HG03565 (cell line): ENCODE data around the gene TSPEAR.
"Not testable (repeated sequence)": the region's sequence is repeated elsewhere in the genome, so short reads cannot be mapped to it uniquely, and the experiment has no call there.

Source experiments
- ATAC-seq: cut with Tn5 transposase; IDR thresholded peaks from one replicate; pipeline ENCODE4 v1.9.1; 2021; ENCODE audit warnings: mild to moderate bottlenecking, moderate library complexity; ENCODE audit not compliant: unreplicated experiment

Gene TSPEAR

GRCh38 chr21:44479556-44480199, 231.7 kb downstream of the TSPEAR start:
- not testable (repeated sequence) for ATAC-seq

GRCh38 chr21:44478801-44479167, 232.6 kb downstream of the TSPEAR start:
- ATAC-seq = no peak

DNA sequence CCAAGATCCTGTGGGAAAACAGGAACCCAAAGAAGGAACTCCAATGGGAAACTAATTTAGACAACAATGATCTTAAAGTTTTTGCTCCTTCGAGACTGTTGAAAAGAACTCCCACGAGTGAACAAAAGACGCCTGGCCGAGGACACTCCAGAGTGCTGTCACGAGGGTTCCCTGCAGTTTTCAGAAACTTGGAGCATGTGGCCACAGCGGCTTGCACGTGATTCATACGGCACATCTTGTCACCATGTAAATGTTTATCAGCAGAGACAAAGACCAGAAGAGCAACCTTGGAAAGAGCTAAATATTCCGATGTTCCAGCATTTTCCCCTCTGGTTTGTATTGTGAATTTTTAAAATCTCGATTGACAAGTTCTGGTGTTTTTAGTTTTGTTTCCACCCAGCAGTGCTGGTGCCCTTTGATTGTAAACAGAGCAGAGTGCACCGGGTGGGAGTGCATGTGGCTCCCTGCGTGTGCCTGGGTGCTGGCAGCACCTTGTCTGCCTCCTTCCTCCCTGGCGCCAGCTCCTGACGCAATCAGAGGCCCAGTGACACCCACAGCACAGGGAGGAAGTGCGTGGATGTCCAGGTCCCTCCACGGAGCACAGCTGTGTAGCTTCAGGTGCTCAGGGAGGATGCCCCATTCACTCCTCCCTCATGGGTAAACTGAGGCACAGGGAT, 233.1 kb downstream of the TSPEAR start:
- no peak for ATAC-seq

- ATAC-seq = no peak
These were observed 233.7 kb downstream of the TSPEAR start for GRCh38 chr21:44477712-44478111.

DNA sequence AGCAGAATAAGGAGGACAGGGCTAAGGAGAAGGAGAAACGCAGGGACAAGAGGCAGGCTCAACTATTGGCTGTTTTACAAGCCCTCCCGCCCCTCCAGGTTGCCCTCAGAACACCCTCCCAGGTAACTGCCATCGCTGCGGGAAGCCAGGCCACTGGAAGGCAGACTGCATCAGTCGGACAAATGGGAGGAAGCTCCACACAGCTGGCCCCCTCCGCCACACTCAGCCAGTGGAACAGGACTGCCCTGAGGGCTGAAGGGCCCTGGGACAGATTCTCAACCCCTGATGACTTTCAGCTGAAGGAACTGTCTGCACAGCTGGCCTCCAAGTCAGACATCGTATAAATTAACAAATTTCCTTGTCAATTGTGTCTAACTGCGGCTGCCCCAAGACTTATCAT, 234.2 kb downstream of the TSPEAR start:
- ATAC-seq = no peak

GRCh38 chr21:44475266-44475845, 236.0 kb downstream of the TSPEAR start:
- ATAC-seq = no peak

DNA sequence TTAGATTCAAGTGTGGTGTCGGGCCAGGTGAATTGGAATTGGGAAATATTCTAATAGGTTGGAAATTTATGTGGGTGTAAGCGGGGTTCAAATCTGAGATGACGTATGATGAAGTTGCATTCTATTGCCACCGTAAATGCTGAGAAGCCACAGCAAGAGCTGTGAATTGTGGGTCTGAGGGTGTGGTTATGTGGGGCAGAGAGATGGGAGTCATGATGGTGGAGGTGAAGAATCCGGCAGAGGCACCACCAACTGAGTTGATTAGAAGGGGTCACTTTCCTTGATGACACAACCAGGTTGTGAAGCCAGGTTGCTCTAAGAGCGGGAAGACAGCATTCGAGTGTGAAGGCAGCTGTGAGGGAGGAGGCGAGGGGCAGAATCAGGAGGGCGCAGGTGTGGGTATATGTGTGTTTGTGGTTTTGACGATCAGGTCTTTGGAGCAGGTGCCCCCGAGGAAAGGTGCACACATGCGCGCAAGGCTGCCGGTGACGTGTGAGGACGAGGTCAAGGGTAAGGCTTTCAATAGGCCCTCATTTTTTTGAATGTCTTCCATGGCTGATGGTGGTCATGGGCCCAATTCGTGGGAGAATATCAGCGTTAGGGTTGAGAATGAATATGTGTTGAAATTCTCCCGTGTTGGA, 237.3 kb downstream of the TSPEAR start:
- no peak for ATAC-seq

- ATAC-seq = no peak
These were observed 239.4 kb downstream of the TSPEAR start for GRCh38 chr21:44471996-44472395.

DNA sequence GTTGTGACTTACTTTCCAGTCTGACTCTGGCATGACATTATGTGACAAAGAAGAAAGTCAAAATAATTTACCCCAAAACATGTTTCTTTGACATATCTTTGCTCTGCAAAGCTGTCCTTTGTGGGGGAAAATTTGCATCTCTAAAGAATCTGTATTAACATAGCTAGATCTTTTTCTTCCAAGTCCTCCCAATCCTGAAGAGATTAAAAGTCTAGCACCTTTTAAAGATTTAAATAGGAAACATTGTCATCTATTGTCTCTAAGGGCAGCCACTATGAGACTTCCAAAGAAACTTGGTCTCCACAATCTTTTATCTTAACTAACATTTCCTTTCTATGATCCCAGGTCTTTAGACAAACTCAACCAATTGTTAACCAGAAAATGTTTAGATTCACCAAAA, 240.0 kb downstream of the TSPEAR start:
- no peak for ATAC-seq

DNA sequence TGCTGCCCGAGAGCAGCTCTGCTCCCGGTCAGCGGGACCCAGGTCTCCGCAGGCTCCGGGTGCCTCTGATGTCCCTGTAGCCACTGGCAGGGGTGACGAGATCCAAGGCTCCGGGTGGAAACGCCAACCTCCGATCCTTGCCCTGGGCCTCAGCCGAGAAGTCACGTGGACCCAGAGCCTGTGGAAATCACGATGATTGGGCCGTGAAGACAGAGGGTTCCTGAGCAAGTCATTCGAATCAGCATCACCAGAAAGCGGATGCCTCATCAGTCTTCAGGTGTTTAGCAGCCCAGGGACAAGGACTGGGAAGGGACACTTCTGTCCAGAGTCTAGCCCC, 243.5 kb downstream of the TSPEAR start:
- ATAC-seq = no peak

- ATAC-seq = no peak
These were observed 244.1 kb downstream of the TSPEAR start for GRCh38 chr21:44466996-44467858.

DNA sequence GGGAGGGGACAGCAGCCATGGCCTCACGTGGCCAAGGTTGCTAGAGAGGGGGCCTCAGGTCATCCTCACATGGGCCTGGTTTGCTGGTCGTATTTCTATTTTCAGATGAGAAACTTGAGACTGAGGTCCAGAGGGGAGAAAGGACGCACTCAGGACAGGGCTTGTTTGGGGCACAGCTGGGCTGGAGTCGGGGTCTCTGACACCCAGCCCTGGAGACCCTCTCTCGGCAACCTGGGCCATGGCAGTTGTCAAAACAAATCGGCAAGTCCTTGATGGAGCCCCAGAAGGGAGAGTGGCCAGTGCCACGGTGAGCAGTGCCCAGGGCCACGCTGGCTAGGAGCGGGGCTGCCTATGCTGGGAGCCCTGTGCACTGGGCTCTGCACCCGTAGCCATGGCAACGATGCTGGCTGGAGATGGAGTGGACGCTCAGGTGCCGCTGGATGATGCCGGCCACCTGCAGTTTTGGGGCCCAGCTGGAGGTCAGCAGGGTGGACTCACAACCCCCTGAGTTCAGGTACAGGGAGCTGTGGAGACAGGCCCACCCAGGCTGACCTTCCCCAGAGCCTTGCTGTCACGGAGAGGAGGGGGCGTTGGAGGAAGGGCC, 244.9 kb downstream of the TSPEAR start:
- no peak for ATAC-seq

DNA sequence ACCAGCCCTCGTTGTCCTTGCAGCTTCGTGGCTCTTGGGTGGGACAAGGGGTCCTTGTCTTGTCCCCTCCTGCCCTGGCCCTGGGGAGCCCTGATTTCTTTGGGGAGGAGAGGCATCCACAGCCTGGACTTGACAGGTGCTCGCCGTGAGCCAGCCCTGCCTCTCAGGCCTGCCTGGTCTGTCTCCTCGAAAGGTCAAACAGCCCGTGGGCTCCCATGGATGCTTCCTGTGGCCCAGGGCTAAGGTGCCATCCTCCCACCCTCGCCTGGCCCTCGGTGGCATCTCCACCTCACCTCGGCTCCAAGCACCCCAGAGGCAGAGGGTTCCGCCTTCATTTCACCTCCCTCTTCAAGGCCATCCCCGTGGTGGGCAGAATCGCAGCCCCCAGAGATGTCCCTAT, 247.0 kb downstream of the TSPEAR start:
- ATAC-seq = no peak

DNA sequence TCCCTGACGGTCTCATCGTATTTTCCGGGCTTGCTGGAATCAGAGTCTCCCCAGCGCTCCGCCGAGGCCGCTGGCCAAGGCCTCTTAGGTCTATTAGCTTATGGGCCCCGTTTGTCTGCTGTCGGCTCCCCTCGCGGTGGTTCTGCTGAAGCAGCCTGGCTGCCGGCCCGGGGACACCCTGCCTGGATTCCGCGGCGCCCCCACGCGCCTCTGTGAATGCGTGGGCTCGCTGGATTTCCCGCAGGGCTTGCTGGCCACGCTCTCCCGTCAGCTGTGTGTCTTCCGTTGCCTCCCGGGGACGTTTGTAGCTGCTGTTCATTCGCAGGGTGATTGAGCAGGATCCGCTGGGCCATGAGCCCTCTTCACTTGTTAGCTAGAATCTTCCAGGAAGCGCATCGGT, 247.6 kb downstream of the TSPEAR start:
- no peak for ATAC-seq

GRCh38 chr21:44462834-44463200, 248.6 kb downstream of the TSPEAR start:
- no peak for ATAC-seq

DNA sequence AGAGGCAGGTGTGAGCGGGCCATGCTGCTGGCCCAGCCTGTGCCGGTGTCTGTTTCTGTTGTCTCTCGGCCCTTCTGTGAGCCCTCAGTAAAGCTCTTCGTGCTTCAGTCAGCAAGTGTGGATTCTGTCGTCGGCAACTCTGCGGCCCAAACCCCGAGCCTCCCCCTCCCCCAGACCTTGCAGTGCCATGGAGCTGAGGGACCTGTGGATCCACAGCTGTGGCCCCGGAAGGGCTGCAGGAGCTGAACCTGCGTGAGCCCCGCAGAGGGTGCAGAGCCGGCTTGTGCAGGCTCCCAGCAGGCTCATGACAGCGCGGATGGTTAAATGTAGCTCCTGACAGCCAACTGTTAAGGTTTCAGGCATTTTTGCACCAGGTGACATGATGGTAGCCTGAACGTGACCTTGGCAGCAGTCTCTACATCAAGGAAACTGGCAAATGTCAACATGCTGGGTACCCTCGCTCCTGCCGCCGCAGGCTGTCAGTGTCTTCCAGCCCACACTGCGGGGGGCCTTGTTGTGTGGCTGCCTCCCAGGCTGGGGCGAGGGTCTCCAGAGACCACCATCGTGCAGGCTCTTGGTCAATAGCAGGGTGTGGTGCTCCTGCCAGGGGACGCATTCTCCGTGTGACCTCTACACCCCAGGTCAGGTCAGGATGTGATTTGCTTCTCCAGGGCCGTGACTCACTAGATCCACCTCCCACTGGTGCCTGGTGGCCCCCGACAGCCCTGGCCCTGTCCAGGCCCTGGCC, 249.1 kb downstream of the TSPEAR start:
- no peak for ATAC-seq

- no peak for ATAC-seq
These were observed 249.8 kb downstream of the TSPEAR start for GRCh38 chr21:44461464-44462001.

GRCh38 chr21:44461005-44461404, 250.4 kb downstream of the TSPEAR start:
- ATAC-seq = no peak

- no peak for ATAC-seq
These were observed 251.0 kb downstream of the TSPEAR start for GRCh38 chr21:44460441-44460755.
